EL (cell line): ENCODE measurements around the gene OR2H1.

Experiments
- DNase-seq: peaks from one replicate; pipeline ENCODE4 v3.0.0-alpha.2; 2016

OR2H1 gene

DNA sequence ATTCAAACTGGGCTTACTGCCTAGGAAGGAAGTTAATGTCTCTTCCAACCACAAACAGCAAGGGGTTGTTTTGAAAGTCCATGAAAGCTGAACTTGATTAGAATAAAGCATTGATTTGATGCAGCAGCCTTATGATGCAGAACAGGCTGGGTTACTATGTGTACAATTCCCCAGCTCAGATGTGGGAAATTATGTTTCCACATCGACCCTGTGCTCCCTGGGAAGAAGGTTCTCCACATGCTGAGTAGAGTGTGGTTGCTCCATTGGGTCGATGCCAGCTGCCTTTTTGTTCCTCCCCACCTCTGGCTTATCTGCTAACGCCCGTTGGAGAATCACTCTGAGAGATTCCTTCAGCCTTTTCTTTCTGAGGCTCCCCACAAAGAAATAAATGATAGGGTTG, 29.6 kb downstream of the OR2H1 start:
- no peak for DNase-seq

DNA sequence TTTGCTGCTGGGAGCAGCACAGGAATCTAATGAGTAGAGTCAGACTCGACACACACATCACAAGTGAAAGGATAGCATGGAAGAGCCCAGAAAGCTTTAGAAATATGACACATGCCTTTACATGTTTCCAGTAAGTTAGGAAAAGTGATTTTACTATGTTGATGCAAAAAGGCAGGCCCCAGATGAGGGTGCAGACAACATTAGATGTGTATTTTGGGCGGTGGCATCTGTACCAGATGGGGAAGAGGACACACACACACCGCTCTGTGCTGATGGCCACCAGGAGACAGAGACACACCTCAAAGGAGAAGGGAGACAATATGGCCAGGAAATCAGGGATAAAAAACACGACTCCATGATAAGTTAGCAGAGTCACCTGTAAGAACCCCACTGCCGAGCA, 30.2 kb downstream of the OR2H1 start:
- no peak for DNase-seq

DNA sequence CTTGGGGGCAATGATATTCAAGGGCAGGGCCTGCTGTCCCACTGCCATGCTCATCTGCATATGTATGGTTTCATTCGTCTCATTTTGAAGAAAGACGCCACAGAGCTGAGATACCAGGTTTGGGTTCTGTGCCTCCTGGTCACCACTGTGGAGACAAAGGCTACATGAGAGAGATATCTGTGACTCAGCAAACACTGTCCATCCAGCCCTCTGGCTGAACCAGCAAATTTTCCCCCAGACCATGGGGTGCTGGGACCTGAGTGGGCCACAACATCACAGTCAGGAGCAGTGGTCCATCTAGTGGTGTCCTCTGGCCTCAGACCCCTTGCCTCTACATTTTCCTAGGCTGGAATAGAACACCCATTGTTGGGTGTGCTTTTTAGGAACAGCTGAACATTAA, 30.7 kb downstream of the OR2H1 start, which contains the start of gene MAS1L:
Gene MAS1L, minus strand, starts transcription at position 297 of the 400 bp plus-strand sequence. Its CDS starts 54 bp downstream, at position 243.
- no peak for DNase-seq

DNA sequence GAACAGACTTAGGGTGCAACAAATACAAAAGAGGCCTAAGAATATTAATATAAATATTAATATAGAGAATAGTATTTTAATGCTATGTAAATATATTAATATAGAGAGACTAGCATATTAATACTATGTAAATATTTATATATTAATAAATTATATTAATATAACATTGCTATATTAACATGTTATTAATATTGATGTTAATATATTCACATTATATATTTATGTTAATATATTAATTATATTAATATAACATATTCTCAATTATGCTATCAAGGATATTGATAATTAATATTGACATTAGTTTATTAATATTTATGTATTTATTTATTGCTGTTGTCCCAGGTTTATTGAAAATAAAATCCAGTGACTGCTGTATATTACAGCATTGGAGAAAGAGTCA, 31.9 kb downstream of the OR2H1 start:
- no peak for DNase-seq

GRCh38 chr6:29489286-29489685, 32.3 kb downstream of the OR2H1 start:
- DNase-seq = no peak

- DNase-seq = no peak
These were observed 33.1 kb downstream of the OR2H1 start for GRCh38 chr6:29490055-29490454.

- no peak for DNase-seq
These were observed 33.6 kb downstream of the OR2H1 start for GRCh38 chr6:29490552-29490951.

DNA sequence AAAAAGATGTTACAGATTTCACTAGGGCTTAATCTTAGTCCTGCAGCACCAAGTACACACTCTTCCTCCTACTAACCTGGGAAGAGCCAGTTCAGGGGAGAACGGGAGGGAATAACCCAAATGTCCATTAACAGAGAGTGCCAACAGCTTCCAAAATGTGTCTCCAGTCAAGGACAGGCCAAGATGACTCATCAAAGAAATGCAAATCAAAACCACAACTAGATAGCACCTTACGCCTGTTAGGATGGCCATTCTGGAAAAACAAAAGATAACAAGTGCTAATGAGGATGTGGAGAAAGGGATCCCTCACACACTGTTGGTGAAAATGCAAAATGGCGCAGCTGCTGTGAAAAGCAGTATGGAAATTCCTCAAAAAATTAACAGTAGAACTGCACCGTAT, 34.6 kb downstream of the OR2H1 start:
- DNase-seq = no peak

- no peak for DNase-seq
These were observed 36.3 kb downstream of the OR2H1 start for GRCh38 chr6:29493261-29493660.

DNA sequence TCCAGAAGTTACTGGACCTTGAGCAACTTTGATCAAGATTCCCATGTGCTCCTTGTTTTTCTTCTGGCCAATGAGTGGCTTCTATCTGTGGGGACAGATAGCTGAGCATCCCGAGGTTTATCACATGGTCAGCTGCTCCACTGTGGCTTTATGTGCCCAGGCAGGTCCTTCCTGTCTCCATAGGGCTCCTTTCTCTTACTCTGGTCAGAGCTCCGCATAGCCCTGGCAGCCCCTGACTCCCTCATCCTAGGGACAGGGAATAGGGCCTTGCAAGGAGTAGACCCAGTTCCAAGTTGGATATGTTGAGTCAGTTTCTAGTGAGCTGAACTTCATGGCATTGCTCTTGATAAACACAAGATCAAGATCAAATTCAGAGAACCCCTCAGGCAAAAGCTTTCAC, 37.2 kb downstream of the OR2H1 start:
- no peak for DNase-seq

DNA sequence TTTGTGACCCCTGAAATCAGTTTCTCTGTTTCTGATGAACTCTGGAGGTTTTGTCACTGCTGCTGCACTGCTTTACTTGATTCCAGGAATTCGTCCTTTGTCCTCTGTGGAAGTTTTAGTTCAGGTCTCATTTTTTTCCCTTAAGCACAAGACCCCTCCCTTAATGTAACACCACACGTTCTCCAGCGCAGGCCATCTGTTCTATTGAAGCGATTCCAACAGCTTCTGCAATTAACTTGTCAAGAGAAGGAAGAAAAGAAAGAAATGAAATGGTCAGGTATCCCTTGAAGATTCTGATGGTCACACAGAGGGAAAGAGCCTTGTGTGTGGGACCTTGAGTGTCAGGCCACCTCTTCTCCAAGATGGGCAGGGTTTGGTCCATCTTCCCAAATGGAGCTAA, 38.6 kb downstream of the OR2H1 start:
- no peak for DNase-seq

- no peak for DNase-seq
These were observed 40.0 kb downstream of the OR2H1 start for GRCh38 chr6:29496961-29497360.

DNA sequence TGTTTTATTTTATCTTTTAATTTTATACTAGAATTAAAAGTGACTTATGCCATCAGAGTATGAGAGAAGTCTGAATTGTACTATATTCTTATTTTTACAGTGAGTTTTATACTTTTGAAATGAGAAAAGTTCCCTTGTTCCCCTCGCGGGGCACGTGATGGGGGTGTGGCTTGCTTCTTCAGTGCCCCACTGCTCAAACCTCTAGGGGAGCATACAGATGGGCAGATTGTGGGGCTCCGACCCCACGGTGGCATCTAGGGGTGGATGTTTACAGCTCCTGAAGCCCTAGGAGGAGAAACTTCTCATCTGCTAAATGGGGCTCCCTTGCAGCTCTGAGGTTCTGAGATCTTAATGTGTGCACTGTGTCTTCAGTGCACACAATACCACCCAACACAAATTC, 42.7 kb downstream of the OR2H1 start:
- no peak for DNase-seq

DNA sequence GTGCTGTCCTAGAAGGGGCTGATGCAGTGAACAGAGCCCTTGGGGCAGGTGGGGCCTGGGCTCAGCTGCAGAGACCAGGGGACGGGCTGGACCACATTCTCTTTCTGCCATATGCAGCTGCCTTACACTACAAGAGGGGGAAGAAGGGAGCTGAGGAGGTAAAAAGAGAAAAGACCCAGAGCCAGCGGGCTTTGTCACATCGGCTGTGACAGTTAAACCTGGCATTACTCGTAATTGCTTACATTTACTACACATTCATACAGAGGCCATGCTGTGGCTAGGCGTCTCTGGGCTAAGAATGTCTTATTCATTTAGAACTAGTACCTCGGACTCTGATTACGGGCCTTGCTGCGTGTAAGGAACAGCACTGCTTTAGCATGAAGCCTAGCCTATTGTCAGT, 43.6 kb downstream of the OR2H1 start:
- no peak for DNase-seq

GRCh38 chr6:29501106-29501505, 44.2 kb downstream of the OR2H1 start:
- no peak for DNase-seq

- DNase-seq = no peak
These were observed 45.2 kb downstream of the OR2H1 start for GRCh38 chr6:29502181-29502580.

GRCh38 chr6:29502597-29502996, 45.6 kb downstream of the OR2H1 start:
- peak; percentile 88 for DNase-seq

DNA sequence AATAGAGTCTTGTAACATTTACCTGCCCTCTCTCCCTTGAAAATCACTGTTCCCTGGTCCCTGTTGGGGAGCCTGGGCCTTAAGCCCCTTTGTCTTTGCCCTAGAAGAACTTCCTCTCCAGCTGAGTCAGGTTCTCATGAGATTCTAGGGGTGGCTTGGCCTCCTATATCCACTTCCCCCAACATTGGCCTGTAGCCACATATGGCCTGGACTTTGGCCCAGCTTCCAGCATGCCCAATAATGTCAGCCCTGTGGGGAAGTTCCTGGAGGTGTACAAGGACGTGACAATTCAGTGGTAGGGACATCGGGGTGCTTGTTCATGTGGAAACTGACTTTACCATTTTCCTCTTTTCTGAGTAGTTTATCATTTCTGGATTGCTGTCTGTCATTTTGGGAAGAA, 48.0 kb downstream of the OR2H1 start:
- DNase-seq = no peak

DNA sequence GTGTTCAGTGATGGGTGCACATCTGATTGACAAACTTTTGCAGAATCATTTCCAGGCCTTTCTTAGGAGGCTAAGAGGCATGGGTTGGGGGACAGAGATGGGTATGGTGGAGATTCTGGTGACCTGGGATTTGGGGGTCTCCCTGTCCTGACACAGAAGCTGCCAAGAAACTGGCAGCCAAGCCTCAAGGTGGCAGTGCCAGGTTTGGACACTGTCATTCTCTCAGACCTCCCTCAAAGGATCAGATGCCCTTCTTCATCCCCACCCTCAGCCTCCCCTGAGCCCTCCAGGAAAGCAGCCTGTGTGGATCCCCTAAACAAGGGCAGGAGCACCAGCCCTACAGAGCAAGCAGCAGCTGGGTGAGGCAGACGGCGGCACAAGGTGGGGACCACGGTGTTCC, 48.9 kb downstream of the OR2H1 start:
- DNase-seq = no peak

GRCh38 chr6:29506446-29507067, 49.6 kb downstream of the OR2H1 start:
- DNase-seq = no peak

GRCh38 chr6:29507319-29507718, 50.4 kb downstream of the OR2H1 start:
- no peak for DNase-seq

- no peak for DNase-seq
These were observed 52.3 kb downstream of the OR2H1 start for GRCh38 chr6:29509239-29509638.

GRCh38 chr6:29509711-29510110, 52.8 kb downstream of the OR2H1 start:
- DNase-seq = no peak

DNA sequence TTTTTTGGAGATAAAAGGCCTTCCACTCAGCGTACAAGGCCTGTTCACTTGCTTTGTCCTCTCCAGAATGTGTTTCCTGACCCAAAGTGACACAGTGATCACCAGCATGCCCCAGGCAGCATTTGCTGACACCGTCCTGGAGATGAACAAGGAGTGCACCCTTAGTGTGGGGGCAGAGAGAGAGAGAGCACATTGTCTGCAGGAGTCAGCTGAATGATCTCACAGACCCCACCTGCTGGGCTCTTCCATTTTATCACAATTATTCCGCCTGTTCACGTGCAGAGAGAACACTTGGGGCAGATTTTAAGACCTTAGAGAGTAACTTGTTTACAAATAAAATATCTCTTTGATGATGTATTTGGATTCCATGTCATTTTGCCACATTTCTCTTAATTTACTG, 53.2 kb downstream of the OR2H1 start:
- peak; percentile 34 for DNase-seq

GRCh38 chr6:29510746-29511300, 53.9 kb downstream of the OR2H1 start:
- DNase-seq = no peak
